ENCODE results near the gene RBM33.
"Not testable (repeated sequence)": the region's sequence is repeated elsewhere in the genome, so short reads cannot be mapped to it uniquely, and the experiment has no call there.

Gene RBM33

GRCh38 chr7:155686620-155687324 lies 42.3 kb downstream of the RBM33 start:
- H3K4me1 ChIP-seq (ENCODE audit: control insufficient read depth, insufficient read depth, low read depth, low read length); H2BK120ac ChIP-seq (ENCODE audit: low read depth, low read length): not testable (repeated sequence)

DNA sequence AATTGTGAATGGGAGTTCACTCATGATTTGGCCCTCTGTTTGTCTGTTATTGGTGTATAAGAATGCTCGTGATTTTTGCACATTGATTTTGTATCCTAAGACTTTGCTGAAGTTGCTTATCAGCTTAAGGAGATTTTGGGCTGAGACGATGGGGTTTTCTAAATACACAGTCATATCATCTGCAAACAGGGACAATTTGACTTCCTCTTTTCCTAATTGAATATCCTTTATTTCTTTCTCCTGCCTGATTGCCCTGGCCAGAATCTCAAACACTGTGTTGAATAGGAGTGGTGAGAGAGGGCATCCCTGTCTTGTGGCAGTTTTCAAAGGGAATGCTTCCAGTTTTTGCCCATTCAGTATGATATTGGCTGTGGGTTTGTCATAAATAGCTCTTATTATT lies 43.8 kb downstream of the RBM33 start:
- not testable (repeated sequence) for H3K4ac ChIP-seq (ENCODE audit: low read depth in 1 of 2, low read length in 2 of 2); H3K9ac ChIP-seq (ENCODE audit: low read length); H2BK5ac ChIP-seq (ENCODE audit: low read depth, low read length, poor library complexity, severe bottlenecking); H2BK12ac ChIP-seq (ENCODE audit: low read length in 2 of 2); H4K8ac ChIP-seq (ENCODE audit: low read length); H3K4me2 ChIP-seq (ENCODE audit: low read length, poor library complexity, severe bottlenecking); H2BK15ac ChIP-seq (ENCODE audit: low read depth, poor library complexity, severe bottlenecking); DNase-seq; H3K79me1 ChIP-seq (replicated peaks; ENCODE audit: low read length, poor library complexity, severe bottlenecking); H2AK5ac ChIP-seq (ENCODE audit: low read length, severe bottlenecking); H2BK120ac ChIP-seq (ENCODE audit: low read depth, low read length); H2AFZ ChIP-seq (ENCODE audit: low read depth, low read length); H3K18ac ChIP-seq (ENCODE audit: low read depth in 1 of 2, low read length in 2 of 2); H3K27ac ChIP-seq (ENCODE audit: low read length, poor library complexity, severe bottlenecking); H3K14ac ChIP-seq (ENCODE audit: low read length in 2 of 2); H3K23ac ChIP-seq (ENCODE audit: low read length in 2 of 2); H3K4me1 ChIP-seq (ENCODE audit: control insufficient read depth, insufficient read depth, low read depth, low read length); H3K27me3 ChIP-seq (ENCODE audit: control insufficient read depth in 1 of 2, insufficient read depth in 1 of 2, low read length in 2 of 2); H4K91ac ChIP-seq (ENCODE audit: low read length); H3K4me3 ChIP-seq (ENCODE audit: insufficient read depth in 1 of 2, low read depth in 1 of 2, low read length in 2 of 2); H3K9me3 ChIP-seq (ENCODE audit: control insufficient read depth, low read length)
- H3K36me3 ChIP-seq (ENCODE audit: control insufficient read depth in 1 of 2, insufficient read depth in 2 of 2, low read depth in 1 of 2, low read length in 2 of 2): peaks cover 3 to 24% of the 10 kb centered on the region in 2 experiments
- no CpG with 5 or more reads among the region's 2 CpGs for WGBS

More at GRCh38 chr7:155686620-155687324, 42.3 kb downstream of the RBM33 start:
- H3K36me3 ChIP-seq (ENCODE audit: control insufficient read depth in 1 of 2, insufficient read depth in 2 of 2, low read depth in 1 of 2, low read length in 2 of 2): peaks cover 3 to 30% of the 10 kb centered on the region in 2 experiments
- H3K4me3 ChIP-seq (ENCODE audit: insufficient read depth in 1 of 2, low read depth in 1 of 2, low read length in 2 of 2); H3K4ac ChIP-seq (ENCODE audit: low read depth in 1 of 2, low read length in 2 of 2); H4K8ac ChIP-seq (ENCODE audit: low read length); H3K27me3 ChIP-seq (ENCODE audit: control insufficient read depth in 1 of 2, insufficient read depth in 1 of 2, low read length in 2 of 2); H2AFZ ChIP-seq (ENCODE audit: low read depth, low read length); H2AK5ac ChIP-seq (ENCODE audit: low read length, severe bottlenecking); H2BK15ac ChIP-seq (ENCODE audit: low read depth, poor library complexity, severe bottlenecking); H3K18ac ChIP-seq (ENCODE audit: low read depth in 1 of 2, low read length in 2 of 2); H3K9ac ChIP-seq (ENCODE audit: low read length); DNase-seq; H3K79me1 ChIP-seq (replicated peaks; ENCODE audit: low read length, poor library complexity, severe bottlenecking); H4K91ac ChIP-seq (ENCODE audit: low read length); H3K27ac ChIP-seq (ENCODE audit: low read length, poor library complexity, severe bottlenecking); H2BK12ac ChIP-seq (ENCODE audit: low read length in 2 of 2); H2BK5ac ChIP-seq (ENCODE audit: low read depth, low read length, poor library complexity, severe bottlenecking); H3K9me3 ChIP-seq (ENCODE audit: control insufficient read depth, low read length); H3K23ac ChIP-seq (ENCODE audit: low read length in 2 of 2); H3K14ac ChIP-seq (ENCODE audit: low read length in 2 of 2); H3K4me2 ChIP-seq (ENCODE audit: low read length, poor library complexity, severe bottlenecking): not testable (repeated sequence)
- no CpG with 5 or more reads among the region's 2 CpGs for WGBS

GRCh38 chr7:155690655-155691054 lies 46.2 kb downstream of the RBM33 start:
- not testable (repeated sequence) for H2BK12ac ChIP-seq (ENCODE audit: low read length in 2 of 2); H2AFZ ChIP-seq (ENCODE audit: low read depth, low read length); H3K4ac ChIP-seq (ENCODE audit: low read depth in 1 of 2, low read length in 2 of 2); H3K14ac ChIP-seq (ENCODE audit: low read length in 2 of 2); H4K8ac ChIP-seq (ENCODE audit: low read length); H3K4me2 ChIP-seq (ENCODE audit: low read length, poor library complexity, severe bottlenecking); H4K91ac ChIP-seq (ENCODE audit: low read length); H3K4me3 ChIP-seq (ENCODE audit: insufficient read depth in 1 of 2, low read depth in 1 of 2, low read length in 2 of 2); H3K4me1 ChIP-seq (ENCODE audit: control insufficient read depth, insufficient read depth, low read depth, low read length); H2BK120ac ChIP-seq (ENCODE audit: low read depth, low read length); H3K27me3 ChIP-seq (ENCODE audit: control insufficient read depth in 1 of 2, insufficient read depth in 1 of 2, low read length in 2 of 2); H3K9ac ChIP-seq (ENCODE audit: low read length); H3K79me1 ChIP-seq (replicated peaks; ENCODE audit: low read length, poor library complexity, severe bottlenecking); H3K9me3 ChIP-seq (ENCODE audit: control insufficient read depth, low read length); H3K23ac ChIP-seq (ENCODE audit: low read length in 2 of 2); H2BK5ac ChIP-seq (ENCODE audit: low read depth, low read length, poor library complexity, severe bottlenecking); DNase-seq; H2BK15ac ChIP-seq (ENCODE audit: low read depth, poor library complexity, severe bottlenecking); H3K18ac ChIP-seq (ENCODE audit: low read depth in 1 of 2, low read length in 2 of 2); H3K36me3 ChIP-seq (ENCODE audit: control insufficient read depth in 1 of 2, insufficient read depth in 2 of 2, low read depth in 1 of 2, low read length in 2 of 2); H3K27ac ChIP-seq (ENCODE audit: low read length, poor library complexity, severe bottlenecking); H2AK5ac ChIP-seq (ENCODE audit: low read length, severe bottlenecking)
- WGBS: 100% methylated on average over 1 of the region's 3 CpGs

- Histone ChIP-seq H3K79me1 (replicated peaks; ENCODE audit: low read length, poor library complexity, severe bottlenecking) (peaks cover 3% of the 10 kb centered on the region), H2BK15ac (ENCODE audit: low read depth, poor library complexity, severe bottlenecking) (no peak overlapping the region), H3K18ac (ENCODE audit: low read depth in 1 of 2, low read length in 2 of 2) (no peak overlapping the region), H2BK5ac (ENCODE audit: low read depth, low read length, poor library complexity, severe bottlenecking) (no peak overlapping the region), H4K91ac (ENCODE audit: low read length) (no peak overlapping the region), H4K8ac (ENCODE audit: low read length) (no peak overlapping the region), H3K9ac (ENCODE audit: low read length) (no peak overlapping the region), H2AK5ac (ENCODE audit: low read length, severe bottlenecking) (no peak overlapping the region), H3K4me2 (ENCODE audit: low read length, poor library complexity, severe bottlenecking) (no peak overlapping the region), H3K4me3 (ENCODE audit: insufficient read depth in 1 of 2, low read depth in 1 of 2, low read length in 2 of 2) (no peak overlapping the region), H3K23ac (ENCODE audit: low read length in 2 of 2) (no peak overlapping the region), H2BK12ac (ENCODE audit: low read length in 2 of 2) (no peak overlapping the region), H2BK120ac (ENCODE audit: low read depth, low read length) (no peak overlapping the region), H2AFZ (ENCODE audit: low read depth, low read length) (no peak overlapping the region), H3K27ac (ENCODE audit: low read length, poor library complexity, severe bottlenecking) (no peak overlapping the region), H3K27me3 (ENCODE audit: control insufficient read depth in 1 of 2, insufficient read depth in 1 of 2, low read length in 2 of 2) (no peaks in the 10 kb centered on the region), H3K9me3 (ENCODE audit: control insufficient read depth, low read length) (no peaks in the 10 kb centered on the region), H3K4ac (ENCODE audit: low read depth in 1 of 2, low read length in 2 of 2) (no peak overlapping the region), H3K4me1 (ENCODE audit: control insufficient read depth, insufficient read depth, low read depth, low read length) (peaks cover 5% of the 10 kb centered on the region), H3K14ac (ENCODE audit: low read length in 2 of 2) (no peak overlapping the region), H3K36me3 (ENCODE audit: control insufficient read depth in 1 of 2, insufficient read depth in 2 of 2, low read depth in 1 of 2, low read length in 2 of 2) (peaks cover 3 to 9% of the 10 kb centered on the region in 2 experiments)
- no peak for DNase-seq
- WGBS: 100% methylated on average over 4 of the region's 5 CpGs
Observed at GRCh38 chr7:155692317-155692716, 47.9 kb downstream of the RBM33 start.
